ENCODE data around the gene RAP1GAP2.
"Not testable (repeated sequence)": the region's sequence is repeated elsewhere in the genome, so short reads cannot be mapped to it uniquely, and the experiment has no call there.

RAP1GAP2 gene

DNA sequence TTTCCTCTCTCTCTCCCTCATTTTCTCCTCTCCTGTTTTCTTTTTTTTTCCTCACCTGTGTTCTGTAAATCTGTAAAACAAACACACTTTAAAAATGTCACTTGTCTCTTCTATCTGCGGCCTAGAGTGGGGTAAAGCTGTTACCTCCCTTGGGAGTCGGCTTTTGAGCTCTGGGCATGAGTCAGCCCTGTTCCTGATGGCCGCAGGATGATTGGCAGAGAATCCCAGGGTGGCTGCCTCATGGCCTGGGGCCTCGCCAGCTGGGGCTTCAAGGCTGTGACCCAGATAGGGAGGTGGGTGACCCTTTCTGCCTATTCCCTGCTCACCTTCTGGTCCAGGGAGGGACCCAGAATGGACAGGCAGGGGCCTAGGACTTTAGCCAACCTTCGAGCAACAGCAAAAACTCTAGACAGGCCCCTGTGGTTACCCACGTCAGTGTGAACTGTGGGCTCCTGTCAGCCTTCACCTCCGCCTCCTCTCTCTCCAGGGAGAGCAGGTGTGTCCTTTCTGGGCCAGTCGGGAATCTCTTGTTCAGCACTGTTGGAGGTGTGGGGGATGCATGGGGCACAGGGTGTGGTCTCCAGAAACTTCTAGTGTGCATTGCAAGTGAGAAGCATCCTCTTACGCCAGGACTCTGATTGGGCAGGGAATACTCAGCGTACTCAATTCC lies 87.4 kb downstream of the RAP1GAP2 start:
- no peak for DNase-seq (ENCODE audit: low read depth in 2 of 2)

DNA sequence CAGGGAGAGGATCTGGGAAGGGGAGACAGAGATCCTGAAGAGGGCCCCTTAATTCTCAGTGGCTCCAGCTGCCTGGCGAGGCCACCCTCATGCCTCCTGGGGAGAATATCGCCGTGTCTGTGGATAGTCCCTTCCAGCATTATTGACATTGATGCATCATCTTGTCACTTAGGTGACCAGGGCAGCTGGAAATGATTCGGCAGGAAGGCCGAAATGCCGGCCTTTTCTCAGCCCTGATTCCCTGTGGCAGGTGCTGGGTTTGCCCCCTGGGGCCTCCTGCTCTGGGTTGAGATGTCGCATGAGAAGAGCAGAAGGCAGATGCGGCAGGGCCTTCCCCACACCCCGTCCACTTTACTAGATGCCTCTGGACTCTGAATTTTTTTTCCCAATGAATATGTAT lies 89.5 kb downstream of the RAP1GAP2 start:
- no peak for DNase-seq (ENCODE audit: low read depth in 2 of 2)

DNA sequence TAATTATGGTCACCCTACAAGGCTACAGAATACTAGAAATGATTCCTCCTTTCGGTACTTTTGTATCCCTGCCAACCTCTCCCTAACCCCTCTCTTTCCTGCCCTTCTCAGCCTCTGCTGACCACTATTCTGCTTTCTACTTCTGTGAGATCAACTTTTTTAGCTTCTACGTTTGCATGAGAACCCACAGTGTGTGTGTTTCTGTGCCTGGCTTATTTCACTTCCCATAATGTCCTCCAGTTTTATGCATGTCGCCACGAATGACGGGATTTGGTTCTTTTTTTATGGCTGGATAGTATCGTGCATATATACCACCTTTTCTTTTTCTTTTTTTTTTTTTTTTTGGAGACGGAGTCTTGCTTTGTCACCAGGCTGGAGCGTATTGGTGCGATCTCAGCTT lies 92.1 kb downstream of the RAP1GAP2 start:
- DNase-seq (ENCODE audit: low read depth in 2 of 2), result no peak

DNA sequence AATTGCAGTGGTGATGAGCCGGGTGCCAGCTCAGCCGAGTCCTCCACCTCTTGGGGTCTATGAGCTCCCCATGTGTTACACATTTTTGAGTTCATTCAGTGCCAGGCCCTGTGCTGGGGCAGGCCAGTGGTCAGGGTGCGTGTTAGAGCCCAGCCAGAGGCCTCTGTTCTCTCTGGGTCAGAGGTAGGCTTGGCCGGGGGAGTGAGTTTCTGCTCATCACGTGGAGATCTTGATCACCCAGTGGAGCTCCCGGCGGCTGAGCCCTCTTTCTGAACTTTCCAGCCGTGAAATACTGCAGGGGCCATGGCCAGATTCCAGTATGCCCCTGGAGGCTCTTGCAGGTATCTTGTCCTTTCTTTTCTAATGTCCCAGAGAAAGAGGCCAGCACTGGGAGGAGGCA lies 93.0 kb downstream of the RAP1GAP2 start:
- no peak for DNase-seq (ENCODE audit: low read depth in 2 of 2)

DNA sequence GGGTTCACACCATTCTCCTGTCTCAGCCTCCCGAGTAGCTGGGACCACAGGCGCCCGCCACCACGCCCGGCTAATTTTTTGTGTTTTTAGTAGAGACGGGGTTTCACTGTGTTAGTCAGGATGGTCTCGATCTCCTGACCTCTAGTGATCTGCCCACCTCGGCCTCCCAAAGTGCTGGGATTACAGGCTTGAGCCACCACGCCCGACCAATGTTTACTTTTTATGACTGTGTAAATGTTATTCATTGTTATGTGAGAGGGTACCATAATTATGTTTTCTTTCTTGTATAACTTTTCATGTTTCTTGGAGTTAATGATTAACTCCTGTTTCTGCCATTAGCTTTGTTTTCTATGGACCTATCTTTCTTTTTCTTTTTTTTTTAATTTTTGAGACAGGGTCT lies 94.5 kb downstream of the RAP1GAP2 start:
- not testable (repeated sequence) for DNase-seq (ENCODE audit: low read depth in 2 of 2)

DNA sequence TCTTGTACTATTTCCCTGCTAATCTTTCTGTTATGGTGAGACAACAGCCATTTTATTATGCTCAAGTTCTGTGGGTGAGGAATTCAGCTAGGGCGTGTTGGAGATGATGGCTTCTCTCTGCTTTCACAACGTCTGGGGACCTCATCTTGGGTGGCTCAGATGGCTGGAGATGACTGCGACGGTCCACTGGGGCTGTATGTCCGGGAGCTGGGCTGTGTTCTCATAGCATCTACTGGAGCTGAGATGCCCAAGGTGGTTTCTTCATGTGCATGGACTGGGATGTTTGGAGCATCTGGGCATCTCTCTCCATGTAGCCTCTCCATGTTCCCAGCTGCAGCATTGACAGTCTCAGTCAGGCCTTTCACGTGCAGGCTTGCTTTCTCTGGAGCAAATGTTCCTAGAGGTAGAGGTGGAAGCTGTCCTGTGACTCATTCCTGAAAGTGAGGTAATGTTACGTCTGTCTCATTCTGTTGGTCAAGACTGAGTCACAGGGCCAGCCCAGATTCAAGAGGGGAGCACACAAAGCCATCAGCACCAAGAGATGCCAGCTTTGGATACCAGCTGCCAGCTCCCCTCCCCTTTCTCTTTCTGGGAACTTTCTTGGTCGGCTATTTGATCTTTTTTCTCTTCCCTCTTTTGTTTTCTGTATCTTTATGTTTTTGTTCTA lies 96.2 kb downstream of the RAP1GAP2 start:
- DNase-seq (ENCODE audit: low read depth in 2 of 2), result no peak

DNA sequence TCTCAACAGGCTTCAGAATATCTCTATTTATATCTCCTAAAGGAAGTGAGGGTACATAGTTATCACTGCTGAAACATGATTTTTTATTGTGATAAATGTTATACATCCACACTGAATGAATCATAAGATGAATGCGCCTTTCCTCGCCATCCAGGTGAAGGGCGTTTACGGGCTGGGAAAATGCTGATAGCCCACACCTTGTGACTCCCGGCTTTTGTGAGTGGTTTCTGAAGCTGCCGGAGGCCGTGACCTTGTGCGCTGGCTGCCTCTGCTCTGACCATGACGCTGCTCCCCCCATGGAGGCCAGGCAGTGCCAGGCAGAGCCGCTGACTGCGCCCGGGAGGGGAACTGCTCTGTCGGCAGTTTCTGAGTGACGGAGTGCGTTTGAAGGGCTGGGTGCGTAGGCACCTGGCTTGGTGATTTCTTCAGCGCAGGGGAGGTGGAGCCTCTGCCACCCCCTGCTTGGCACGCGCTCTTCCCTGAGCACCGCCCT lies 97.2 kb downstream of the RAP1GAP2 start:
- no peak for DNase-seq (ENCODE audit: low read depth in 2 of 2)

DNA sequence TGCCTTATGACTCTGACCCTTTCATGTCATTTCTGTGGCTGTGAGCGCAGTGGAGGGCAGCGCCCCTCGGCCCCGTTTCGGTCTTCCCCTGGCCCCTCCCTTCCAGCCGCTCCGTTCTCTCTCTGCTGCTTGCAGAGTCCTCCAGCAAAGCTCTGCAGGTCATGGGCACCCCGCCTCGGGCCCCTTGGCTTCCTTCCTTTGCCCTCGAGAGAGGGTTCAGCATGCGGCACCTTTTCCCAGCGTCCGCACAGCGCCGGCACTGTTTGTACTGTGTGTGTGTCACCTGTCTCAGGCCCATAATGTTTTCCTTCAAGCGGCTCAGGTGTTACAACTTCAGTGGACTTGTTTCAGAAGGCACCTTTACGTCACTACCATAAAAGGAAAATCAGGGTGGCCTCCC lies 98.5 kb downstream of the RAP1GAP2 start:
- DNase-seq (ENCODE audit: low read depth in 2 of 2), result no peak

DNA sequence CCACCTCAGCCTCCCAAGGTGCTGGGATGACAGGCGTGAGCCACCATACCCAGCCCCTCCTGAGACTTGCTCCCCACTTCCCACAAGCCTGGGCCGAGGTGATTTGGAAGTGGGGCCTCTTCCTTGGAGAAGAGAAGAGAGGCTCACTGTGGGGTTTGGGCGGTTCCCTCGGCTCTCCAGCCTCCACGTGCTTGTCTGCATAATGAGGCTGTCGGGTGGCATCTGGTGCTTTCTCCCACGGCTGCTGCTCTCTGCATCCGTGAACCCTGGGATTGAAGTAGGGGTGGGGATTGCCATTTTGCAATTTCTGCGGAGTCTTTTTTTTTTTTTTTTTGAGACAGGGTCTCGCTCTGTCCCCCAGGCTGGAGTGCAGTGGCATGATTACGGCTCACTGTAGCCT lies 101.4 kb downstream of the RAP1GAP2 start:
- DNase-seq (ENCODE audit: low read depth in 2 of 2), result no peak

DNA sequence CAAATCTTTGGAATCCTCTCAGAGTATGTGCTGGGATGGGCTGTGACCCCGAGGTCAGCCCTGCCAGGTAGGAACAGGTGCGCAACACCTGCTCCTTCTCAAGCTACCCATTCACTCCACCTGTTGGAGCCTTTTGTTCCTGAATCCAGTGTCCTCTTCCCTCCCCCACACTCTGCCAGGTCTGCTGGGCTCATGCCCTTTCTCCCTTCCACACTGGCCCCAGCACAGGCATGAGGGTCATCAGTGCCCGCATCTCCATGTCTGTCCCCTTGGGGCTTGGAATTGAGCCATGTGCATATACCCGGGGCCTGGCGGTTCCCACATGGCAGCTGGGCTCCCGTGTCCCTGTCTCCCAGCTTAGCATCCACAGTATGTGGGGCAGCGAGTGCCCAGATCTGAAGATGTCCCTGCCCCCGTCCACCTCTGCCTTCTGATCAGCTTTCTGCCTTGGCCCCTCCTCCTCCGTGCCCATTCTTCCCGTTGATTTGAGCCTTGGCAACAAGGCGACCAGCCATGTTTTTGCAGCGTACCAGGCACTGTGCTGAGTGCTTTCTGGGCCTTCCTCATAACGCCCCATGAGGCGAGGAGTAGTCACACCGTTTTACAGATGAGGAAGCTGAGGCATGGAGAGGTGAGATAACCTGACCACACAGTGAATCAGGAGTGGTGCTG lies 102.2 kb downstream of the RAP1GAP2 start:
- no peak for DNase-seq (ENCODE audit: low read depth in 2 of 2)

DNA sequence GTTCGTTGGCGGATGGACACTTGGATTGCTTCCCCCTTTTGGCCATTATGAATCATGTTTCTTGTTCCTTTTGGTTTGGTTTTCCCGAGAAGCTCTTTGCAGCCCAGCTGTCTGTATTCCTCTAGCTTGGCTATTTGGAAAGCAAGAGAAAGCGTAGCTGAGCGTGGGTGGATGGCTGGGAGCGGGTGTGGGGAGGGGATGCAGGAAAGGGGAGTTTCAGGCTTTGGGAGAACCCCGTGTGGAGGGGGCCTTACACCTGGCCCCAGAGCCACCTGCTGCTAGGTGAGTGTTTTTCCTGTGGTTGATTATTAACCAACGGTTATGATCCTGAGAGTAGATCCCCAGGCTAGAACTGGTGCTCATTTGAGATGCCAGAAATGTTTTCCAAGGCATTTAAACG lies 103.7 kb downstream of the RAP1GAP2 start:
- DNase-seq (ENCODE audit: low read depth in 2 of 2), result no peak

DNA sequence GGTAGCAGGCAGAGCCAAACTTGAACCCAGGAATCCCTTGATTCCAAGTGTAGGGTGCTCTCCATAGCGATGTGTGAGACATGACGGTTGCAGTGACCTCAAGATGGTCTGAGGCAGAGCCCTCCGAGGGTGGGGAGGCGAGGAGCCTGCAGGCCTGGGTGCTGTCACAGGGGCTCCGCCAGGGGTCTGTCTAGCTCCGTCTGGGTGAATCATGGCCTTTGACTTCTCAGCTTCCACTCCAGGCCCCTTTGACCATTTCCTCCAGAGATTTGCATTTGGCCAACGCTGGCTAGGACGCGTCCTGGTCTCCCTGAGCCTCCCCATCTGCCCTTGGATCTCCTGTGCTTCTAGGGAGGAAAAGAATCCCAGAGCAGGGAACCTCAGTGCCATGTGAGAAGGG lies 104.6 kb downstream of the RAP1GAP2 start:
- no peak for DNase-seq (ENCODE audit: low read depth in 2 of 2)

DNA sequence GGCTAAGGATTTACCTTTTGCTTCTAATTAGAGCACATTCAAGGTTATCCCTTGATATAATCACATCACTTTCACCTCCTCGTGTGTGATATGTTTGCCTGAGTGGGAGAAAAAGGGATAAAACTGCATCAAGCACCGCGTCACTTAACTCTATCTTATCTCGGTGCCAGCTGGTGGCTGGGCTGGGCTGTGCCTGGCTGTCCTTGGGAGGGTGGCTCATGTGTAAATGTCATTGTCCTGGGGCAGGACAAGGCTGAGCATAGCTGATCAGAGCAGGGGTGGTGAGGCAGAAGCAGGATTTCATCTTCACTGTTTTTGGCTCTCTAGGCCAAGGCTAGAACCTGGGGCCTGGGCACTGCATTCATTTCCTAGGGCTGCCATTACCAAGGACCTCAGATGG lies 105.3 kb downstream of the RAP1GAP2 start:
- no peak for DNase-seq (ENCODE audit: low read depth in 2 of 2)

DNA sequence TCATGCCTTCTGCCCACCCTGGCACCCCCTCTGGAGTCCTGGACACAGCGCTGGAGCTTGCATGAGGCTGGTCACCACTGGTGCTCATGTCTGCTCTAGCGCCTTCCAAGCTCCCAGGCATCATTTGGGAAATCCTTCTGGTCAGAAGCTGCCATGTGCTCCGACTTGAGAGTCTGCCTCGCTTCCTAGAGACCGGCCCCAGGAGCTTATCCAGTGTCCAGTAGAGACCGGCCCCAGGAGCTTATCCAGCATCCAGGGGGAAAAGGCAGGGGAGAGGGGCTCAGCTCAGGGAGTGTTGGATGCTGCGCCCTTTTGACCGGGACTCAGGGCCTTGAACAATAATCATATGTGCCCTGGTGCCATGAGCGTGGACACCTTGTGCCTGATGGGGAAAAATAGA lies 106.3 kb downstream of the RAP1GAP2 start:
- DNase-seq (ENCODE audit: low read depth in 2 of 2), result no peak

DNA sequence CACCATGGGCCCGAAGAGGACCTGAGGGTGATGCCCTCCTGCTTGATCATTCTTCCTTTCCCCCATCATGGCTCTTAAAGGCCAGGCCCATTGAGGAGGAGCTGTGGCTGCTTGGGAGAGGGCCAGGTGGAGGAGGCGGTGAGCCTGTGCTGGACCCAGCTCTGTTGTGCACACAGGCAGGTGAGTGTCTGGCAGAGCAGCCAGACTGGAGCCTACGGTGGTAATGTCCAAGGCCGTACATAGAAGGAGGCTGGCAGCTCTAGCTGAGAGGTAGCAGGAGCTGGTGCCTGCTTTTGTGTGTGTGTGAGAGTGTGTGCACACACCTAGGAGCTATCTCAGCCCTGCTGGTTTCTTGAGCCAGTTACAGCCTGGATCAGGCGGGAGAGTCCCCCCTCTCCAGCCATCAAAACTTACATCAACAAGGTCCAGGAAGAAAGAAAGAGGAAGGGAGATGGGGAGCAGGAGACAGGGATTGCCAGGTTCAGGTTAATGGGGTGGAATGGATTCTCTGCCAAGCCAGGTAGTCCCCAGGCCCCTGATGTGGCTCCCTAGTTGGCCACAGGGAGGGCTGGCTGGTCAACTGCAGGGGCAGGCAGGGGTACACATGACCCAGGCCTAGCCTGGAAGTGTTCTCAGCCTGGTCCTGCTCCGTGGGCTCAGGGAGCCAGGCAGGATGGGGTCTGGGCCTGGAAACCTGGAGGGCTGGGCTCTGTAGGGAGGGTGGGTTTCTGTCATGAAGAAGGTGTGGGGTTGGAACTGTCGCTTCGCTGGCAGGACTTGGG lies 107.1 kb downstream of the RAP1GAP2 start:
- DNase-seq (ENCODE audit: low read depth in 2 of 2), result no peak

DNA sequence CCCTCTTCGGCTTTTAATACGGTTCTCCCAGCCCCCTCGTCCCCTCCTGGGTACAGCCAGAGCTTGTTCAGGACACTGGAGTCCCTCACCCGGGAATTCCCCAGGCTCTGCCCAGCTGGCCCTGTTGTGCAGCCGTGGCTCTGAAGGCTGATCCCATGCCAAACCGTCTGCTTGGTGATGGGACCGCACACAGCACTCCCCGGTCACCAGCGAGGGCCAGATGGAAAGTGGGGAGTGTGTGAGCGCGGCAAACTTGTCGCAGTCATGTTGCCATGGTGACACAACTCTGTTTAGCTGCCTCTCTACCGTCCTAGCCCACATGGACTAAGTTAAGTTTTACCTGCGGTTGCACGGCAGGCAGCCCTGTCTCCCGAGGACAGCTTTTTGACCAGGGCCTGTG lies 107.9 kb downstream of the RAP1GAP2 start:
- DNase-seq (ENCODE audit: low read depth in 2 of 2), result no peak

DNA sequence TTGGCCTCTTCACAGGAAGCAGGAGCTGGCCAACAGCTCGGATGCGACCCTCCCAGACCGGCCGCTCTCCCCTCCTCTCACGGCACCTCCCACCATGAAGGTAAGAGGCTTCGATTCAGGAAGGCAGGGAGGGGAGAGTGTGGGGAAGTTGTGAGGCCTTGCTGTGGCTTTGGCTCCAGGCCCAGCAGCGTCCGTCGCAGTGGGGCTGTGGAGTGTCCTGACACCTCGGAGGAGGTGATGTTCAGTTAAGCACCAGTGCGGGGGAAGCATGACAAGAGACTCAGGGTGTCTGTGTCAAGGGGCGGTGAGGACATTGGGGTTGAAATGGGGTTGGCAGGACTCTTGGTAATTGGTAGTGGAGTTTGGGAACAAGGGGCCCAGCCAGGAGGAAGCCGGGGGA lies 109.0 kb downstream of the RAP1GAP2 start:
- no peak for DNase-seq (ENCODE audit: low read depth in 2 of 2)

DNA sequence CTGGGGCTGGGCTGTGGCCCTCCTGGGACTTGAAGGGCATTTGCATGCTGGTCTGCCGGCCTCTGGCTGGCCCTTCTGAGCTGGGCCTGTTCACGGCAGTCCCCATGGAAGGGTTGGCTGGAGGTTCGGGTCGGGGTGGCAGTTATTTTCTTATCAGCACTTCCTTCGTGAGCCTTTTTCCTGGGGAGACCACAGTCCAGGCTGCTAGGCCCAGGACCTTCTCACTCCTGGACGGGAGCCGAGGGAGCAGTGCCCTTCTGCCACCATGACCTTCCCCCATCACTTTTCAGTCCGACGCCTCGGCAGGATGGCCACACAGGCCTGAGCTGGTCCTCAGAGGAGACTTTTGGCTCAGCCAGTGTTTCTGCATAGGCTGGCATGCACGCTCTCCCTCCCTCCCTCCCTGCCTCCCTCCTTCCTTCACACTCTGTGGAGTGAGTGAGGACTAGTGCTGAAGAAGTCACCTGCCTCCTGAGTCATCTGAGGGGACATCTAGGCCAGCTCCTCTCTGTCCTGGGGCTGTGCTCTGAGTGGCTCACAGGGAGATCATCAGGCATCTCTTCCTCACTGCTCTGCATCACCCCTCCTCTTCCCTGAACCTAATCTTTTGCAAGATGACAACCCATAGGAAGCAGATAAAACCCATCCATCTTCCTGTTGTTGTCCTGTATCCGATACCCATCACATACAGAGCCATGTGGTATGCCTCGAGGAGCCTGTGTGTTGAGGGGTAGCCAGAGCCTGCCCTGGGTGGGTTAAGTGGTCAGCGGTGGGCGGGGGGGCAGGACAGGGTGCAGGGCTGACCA lies 109.7 kb downstream of the RAP1GAP2 start:
- DNase-seq (ENCODE audit: low read depth in 2 of 2), result no peak

DNA sequence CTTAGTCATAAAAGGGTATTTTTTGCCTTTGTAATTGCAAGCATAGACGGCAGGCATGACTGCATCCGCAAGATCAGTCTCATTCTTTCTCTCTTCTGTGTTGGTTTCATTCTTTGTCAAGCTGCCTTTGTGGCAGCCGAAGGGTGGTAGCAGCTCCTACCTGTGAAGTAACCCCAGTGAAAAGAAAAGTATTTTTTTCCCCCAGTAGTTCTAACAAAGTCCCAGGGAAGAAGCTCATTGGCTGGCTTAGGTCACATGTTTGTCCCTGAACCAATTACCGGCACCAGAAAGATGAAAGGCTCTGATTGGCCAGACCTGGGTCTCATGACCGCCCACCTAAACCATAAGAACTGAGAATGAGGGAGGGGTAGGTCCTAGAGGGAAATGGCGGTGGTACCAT lies 110.7 kb downstream of the RAP1GAP2 start:
- DNase-seq (ENCODE audit: low read depth in 2 of 2), result no peak

DNA sequence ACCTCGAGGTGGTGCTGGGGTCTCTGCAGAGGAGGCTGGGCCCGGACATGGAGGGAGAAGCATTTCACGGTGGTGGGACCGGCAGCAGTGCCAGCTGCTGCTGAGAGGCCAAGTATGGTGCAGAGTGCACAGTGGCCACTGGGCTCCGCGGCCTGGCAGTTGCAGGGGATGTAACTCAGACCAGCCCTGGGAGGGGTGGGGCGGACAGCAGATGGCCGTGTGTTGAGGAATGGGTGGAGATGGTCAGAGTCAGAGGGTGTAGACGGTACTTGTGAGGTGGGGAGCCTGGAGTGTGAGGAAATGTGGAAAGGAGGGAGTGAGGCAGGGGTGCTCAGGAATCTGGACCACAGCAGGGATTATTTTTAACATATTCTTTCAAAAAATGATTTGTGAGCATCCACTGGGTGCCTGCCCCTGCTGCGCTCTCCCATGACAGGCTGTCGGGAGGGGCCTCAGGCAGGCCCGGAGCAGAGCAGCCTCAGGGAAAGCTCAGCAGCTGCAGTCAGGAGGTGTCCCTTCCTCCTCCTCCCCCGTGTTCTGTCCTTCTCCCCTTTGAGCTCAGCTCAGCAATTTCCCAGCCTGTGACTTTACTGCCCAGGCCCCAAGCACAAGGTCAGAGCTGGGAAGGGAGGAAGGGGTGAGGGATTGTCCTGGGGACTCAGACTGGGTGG lies 113.1 kb downstream of the RAP1GAP2 start:
- no peak for DNase-seq (ENCODE audit: low read depth in 2 of 2)

DNA sequence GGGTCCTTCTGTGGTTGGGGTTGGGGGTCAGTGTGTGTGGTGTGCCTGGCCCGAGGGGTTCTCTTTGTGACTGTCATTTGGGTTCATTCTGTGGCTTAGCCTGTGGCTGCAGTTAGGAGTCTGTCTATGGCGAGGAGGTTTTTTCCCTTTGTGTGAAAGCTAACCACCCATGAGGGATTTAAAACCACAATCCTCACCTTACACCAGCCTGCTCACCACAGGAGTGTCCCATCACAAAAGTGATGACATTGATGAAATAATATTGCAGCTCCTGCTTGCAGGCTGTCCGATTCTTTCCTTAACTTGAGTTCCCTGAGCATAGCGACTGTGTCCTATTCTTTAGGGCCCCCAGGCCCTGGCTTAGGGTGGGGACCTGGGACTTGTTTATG lies 113.6 kb downstream of the RAP1GAP2 start:
- no peak for DNase-seq (ENCODE audit: low read depth in 2 of 2)
